GM12873 (cell line): Measurements from ENCODE around the gene ATG101.

Experiments used
- TF ChIP-seq, protein P1 (sequence below): IDR thresholded peaks from 2 replicates; pipeline ENCODE4 v1.5.1; 2012; ENCODE audit warnings: low read depth, mild to moderate bottlenecking, moderate library complexity, low read length, control low read depth; ENCODE audit not compliant: insufficient read depth; ENCODE audit errors: missing control alignments

Gene ATG101, protein sequence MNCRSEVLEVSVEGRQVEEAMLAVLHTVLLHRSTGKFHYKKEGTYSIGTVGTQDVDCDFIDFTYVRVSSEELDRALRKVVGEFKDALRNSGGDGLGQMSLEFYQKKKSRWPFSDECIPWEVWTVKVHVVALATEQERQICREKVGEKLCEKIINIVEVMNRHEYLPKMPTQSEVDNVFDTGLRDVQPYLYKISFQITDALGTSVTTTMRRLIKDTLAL

DNA sequence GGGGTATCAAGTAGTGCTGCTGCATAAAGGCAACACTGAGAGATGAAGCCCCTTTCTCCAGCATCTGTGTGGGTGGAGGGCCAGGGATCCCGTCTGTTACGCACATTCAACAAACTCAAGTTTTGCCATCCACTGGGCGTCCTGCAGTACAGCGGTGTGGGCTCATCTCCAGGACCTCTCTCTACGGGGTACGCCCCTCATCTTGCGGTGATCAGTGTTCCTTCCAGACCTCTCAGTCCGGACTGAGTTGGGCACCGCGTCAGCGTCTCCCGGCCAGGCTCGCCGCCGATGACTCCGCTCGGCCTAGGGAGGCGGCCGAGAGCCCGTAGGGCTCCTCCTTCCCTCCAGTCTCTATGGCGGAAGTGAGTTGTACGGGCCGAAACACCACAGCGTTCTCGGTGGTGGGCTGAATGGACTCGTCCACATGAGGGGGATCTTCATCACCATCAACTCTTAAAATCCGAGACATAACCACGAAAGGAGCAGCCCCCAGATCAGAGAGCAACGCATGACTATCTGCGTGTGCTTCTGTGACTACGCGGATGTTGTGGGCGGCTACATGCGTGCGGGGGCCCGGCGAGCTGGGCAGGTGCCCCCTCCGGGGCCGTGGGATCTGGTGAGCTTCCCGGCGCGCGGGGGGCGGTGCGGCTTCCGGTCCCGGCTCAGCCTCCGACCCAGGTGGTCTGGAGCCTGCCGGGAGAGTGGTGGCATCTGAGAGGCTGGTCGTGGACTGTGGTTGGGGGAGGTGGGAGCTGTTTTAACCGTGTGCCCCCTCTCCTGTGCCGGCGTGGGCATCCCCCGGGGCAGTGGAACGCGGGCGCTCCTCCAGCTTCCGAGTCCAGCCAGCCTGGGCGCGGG lies at the start of gene ATG101:
ATG101 (plus strand) TSS at position 652 of the 858 bp plus-strand sequence. CDS start 3,673 bp downstream, outside the sequence.
- TF ChIP-seq, protein P1, sequence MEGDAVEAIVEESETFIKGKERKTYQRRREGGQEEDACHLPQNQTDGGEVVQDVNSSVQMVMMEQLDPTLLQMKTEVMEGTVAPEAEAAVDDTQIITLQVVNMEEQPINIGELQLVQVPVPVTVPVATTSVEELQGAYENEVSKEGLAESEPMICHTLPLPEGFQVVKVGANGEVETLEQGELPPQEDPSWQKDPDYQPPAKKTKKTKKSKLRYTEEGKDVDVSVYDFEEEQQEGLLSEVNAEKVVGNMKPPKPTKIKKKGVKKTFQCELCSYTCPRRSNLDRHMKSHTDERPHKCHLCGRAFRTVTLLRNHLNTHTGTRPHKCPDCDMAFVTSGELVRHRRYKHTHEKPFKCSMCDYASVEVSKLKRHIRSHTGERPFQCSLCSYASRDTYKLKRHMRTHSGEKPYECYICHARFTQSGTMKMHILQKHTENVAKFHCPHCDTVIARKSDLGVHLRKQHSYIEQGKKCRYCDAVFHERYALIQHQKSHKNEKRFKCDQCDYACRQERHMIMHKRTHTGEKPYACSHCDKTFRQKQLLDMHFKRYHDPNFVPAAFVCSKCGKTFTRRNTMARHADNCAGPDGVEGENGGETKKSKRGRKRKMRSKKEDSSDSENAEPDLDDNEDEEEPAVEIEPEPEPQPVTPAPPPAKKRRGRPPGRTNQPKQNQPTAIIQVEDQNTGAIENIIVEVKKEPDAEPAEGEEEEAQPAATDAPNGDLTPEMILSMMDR, result peak; percentile 94

DNA sequence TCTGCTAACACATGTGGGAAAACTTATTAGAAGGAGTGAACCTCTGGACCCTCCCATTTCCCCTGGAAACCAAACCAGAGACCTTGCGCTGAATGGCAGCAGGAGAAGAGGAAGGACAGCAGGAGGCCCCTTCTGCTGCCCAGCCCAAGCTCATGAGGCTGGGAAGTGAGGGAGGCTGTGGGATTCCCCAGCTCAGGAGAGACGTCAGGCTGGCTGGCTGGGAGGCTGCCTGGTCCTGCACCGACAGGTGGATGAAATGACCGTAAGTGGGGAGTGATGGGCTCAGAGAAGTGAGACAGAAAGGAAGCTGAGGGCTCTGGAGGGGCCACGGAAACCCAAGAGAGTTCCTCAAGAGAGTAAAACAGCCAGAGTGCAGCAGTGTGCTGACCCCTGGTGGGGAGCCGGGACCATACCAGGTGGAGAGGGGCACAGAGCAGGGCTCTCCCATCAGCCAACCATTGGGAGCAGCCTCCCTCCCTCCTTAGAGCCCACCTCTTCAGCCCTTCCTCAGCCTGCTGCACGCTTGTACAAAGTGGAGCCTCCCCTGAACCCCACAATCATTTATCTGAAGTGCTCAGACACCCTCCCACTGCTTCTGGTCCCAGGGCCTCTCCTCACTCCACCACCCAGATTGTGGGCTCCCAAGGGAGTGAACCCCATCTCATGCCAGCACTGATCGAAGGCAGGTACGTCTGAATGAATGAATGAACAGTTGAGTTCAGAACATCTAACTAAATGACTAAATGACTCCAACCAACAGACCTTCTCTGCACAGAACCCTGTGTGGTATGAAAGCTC lies 49.0 kb upstream of the ATG101 start:
- TF ChIP-seq, protein P1, result peak; percentile 87

DNA sequence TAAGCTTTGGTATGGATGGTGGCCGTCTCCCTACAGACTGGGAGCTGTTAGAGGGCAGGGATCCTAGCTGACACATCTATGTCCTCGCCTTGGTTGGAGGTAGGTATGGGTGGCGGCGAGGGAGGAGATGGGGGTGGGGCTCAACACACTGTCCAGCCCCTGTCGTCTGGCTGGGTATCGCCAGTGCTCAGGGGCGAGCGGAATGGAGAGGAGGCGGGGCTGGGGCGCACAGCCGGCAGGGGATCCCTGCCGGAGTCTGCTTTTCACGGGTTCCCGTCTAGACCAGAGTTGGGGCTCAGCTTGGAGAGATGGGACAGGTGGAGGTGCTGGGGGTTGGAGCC lies 47.0 kb upstream of the ATG101 start:
- TF ChIP-seq, protein P1, result no peak

DNA sequence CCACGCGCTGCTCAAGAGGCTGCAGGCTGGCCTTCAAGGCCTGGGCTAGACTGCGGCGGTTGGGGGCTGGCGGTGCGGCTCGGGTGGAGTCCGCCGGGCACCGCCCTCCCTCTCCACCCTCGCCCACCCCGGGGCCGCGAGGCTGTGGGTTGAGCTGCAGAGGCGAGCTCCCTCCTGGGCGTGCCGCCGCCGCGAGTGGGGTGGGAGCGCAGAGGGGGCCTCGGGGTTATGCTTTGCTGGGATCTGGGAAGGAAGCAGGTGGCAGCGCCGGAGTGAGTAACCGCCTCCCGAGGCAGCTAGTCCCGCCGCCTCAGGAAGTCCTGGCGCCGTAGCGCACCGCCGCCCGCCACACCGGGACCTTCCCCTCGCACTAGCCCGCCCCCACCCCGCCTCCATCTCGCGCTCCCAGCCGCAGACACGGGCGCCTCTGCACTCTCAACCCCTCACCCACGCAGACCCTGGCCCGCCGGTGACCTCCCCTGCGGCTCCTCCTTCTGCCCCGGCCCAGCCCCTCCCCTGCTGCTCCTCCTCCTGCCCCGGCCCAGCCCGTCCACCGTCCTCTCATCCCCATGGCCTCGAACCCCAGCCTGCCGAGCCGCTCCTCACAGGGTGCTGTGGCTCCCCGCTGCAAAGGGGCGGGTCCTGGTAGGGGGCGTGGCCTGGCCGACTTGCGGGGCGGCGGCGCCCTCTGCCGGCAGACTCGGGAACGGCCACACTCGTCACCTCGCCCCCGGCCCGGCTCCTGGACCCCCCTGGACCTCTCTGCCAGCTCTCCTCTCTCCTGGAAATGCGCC lies 46.4 kb upstream of the ATG101 start:
- TF ChIP-seq, protein P1, result peak; percentile 89

DNA sequence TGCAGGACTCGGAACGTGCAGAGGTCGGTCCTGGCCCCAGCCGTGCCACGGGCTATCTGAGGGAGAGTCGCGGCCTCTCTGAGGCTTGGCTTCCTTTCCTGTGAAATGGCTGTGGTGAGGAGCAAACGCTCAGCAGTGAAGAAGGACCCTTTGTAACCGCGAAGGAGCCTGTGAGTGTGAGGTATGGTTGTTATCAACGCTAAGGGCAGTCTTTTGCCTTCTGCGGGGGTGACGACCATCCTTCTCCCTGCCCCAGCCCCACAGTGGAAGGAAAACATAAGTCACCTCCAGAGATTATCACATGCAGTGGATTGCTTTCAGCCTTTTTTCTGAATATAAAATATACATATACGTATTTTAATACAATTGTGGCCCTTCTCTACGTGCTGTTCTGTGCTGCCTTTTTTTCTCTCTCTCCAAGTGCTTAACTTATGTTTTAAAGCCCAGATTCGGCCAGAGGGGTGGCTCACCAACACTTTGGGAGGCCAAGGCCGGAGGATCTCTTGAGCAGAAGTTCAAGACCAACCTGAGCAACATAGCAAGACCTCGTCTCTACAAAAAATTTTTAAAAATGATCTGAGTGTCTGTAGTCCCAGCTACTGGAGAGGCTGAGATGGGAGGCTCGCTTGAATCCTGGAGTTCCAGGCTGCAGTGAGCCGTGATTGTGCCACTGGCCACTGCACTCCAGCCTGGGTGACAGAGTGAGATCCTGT lies 45.6 kb upstream of the ATG101 start:
- TF ChIP-seq, protein P1, result no peak

DNA sequence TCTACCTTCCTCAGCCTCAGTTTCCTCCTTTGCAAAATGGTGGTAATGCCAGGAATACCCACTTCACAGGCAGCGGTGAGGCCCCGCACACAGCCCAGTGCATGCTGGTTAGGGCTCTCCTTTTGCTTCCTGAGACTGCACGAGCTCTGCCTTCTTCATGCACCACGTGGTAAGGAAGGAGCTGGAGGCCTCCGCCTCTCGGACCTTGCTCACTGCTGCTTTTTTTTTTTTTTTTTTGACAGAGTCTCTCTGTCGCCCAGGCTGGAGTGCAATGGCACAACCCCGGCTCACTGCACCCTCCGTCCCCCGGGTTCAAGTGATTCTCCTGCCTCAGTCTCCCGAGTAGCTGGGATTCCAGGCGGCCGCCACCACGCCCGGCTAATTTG lies 44.9 kb upstream of the ATG101 start:
- TF ChIP-seq, protein P1, result no peak
